Measurements from ENCODE around the gene PRTN3. TPM values are rescaled to one million over a fixed set of nuclear protein-coding genes. Genes with fewer than 3 reads are reported as not detected.

The PRTN3 gene
- total and polyA plus RNA-seq, 2 of the 4 experiments (the other 2 are of a cell fraction): not detected

GRCh38 chr19:812747-813218, 28.0 kb upstream of the PRTN3 start:
- Histone ChIP-seq H2BK120ac (ENCODE audit: low read depth, low read length) (no peak overlapping the region), H3K4me3 (ENCODE audit: insufficient read depth, low read depth, low read length) (no peak overlapping the region), H3K23ac (ENCODE audit: low read depth, low read length) (no peak overlapping the region), H4K91ac (ENCODE audit: insufficient read depth, low read depth, low read length) (no peak overlapping the region), H3K56ac (ENCODE audit: extremely low read depth, insufficient read depth, low read length) (no peak overlapping the region), H3K18ac (ENCODE audit: low read depth, low read length) (no peak overlapping the region), H2BK5ac (ENCODE audit: low read depth, low read length, poor library complexity, severe bottlenecking) (no peak overlapping the region), H3K9me1 (ENCODE audit: insufficient read depth, low read length) (no peaks in the 10 kb centered on the region), H3K27me3 (ENCODE audit: control insufficient read depth, insufficient read depth, low read length) (no peaks in the 10 kb centered on the region), H4K8ac (ENCODE audit: low read depth in 2 of 2, low read length in 2 of 2) (no peak overlapping the region), H4K5ac (ENCODE audit: low read depth, low read length) (no peak overlapping the region), H2AFZ (replicated peaks; ENCODE audit: low read length, poor library complexity) (no peak overlapping the region), H2AK9ac (replicated peaks; ENCODE audit: low read depth, low read length, poor library complexity) (no peak overlapping the region), H3K27ac (ENCODE audit: insufficient read depth, low read length) (no peak overlapping the region), H2AK5ac (ENCODE audit: low read depth, low read length) (no peak overlapping the region), H2BK15ac (ENCODE audit: low read depth, low read length) (no peak overlapping the region), H3K14ac (replicated peaks; ENCODE audit: low read depth, low read length) (no peak overlapping the region), H4K20me1 (ENCODE audit: insufficient read depth, low read length) (peaks cover 49% of the 10 kb centered on the region), H3K4me1 (ENCODE audit: control insufficient read depth, insufficient read depth, low read length) (no peaks in the 10 kb centered on the region), H3K4me2 (ENCODE audit: low read depth, low read length) (no peak overlapping the region), H3K4ac (ENCODE audit: low read depth, low read length) (no peak overlapping the region), H3K36me3 (ENCODE audit: control insufficient read depth, insufficient read depth, low read length) (peaks cover 67% of the 10 kb centered on the region), H2BK20ac (ENCODE audit: low read depth, low read length) (no peak overlapping the region), H3K9me3 (ENCODE audit: control insufficient read depth, insufficient read depth, low read length) (no peaks in the 10 kb centered on the region), H3K9ac (ENCODE audit: low read depth, low read length) (no peak overlapping the region), H3K79me1 (ENCODE audit: low read depth in 1 of 2, low read length in 2 of 2) (peaks cover 8 to 24% of the 10 kb centered on the region in 2 experiments)
- ChIA-PET CTCF (no interaction called here), POLR2A (ENCODE audit: unreplicated experiment) (no interaction called here)
- BruUV-seq (replicated peaks): no TSS peak
- ATAC-seq (ENCODE audit: low read depth) (no peak), DNase-seq (no peak)
- TF ChIP-seq RCOR1 (IDR thresholded peaks at IDR 0.05; ENCODE audit: insufficient replicate concordance, low read length) (no peak), MAFK (IDR thresholded peaks at IDR 0.05; ENCODE audit: low read depth, low read length) (no peak), NFE2L2 (IDR thresholded peaks at IDR 0.05; ENCODE audit: low read depth, low read length) (no peak), BHLHE40 (IDR thresholded peaks at IDR 0.05; ENCODE audit: low read depth, low read length) (no peak), MAZ (IDR thresholded peaks at IDR 0.05; ENCODE audit: borderline replicate concordance, low read depth, low read length) (no peak), POLR2A (IDR thresholded peaks at IDR 0.05; ENCODE audit: low read depth, low read length) (no peak), RAD21 (IDR thresholded peaks at IDR 0.05; ENCODE audit: low read length) (no peak), USF2 (IDR thresholded peaks at IDR 0.05; ENCODE audit: low read depth, low read length) (no peak), CTCF (conservative IDR thresholded peaks at IDR 0.05; ENCODE audit: low read depth, low read length) (no peak), ELK1 (IDR thresholded peaks at IDR 0.05; ENCODE audit: borderline replicate concordance, low read depth, low read length) (no peak), FOS (IDR thresholded peaks at IDR 0.05; ENCODE audit: low read depth, low read length) (no peak), RFX5 (IDR thresholded peaks at IDR 0.05; ENCODE audit: low read depth, low read length) (no peak), CEBPB (IDR thresholded peaks at IDR 0.05; ENCODE audit: low read depth, low read length) (no peak), CHD1 (IDR thresholded peaks at IDR 0.05; ENCODE audit: low read depth, low read length) (no peak), MXI1 (IDR thresholded peaks at IDR 0.05; ENCODE audit: borderline replicate concordance, low read depth, low read length) (no peak), SMC3 (IDR thresholded peaks at IDR 0.05; ENCODE audit: low read depth, low read length) (no peak)
- in situ Hi-C loops (cut with MboI; ENCODE audit: low sequenced_read_pairs) (no loop called here), dilution Hi-C loops (cut with HindIII; ENCODE audit: low sequenced_read_pairs, unreplicated experiment) (no loop called here), intact Hi-C loops (cut with micrococcal nuclease) (no loop called here)
- WGBS, 2 experiments (ENCODE audit: extremely low coverage in 2 of 2, insufficient read length in 1 of 2): 93% methylated on average over 38 of the region's 72 CpGs; no CpG with 5 or more reads in 1 of the 2 experiments
